Coronary artery (tissue), 2 donors: Measurements from ENCODE around the gene PLPP6.
A peak's percentile ranks its signal among the peaks of the same experiment; 100 is the strongest.
"Not testable (repeated sequence)": the region's sequence is repeated elsewhere in the genome, so short reads cannot be mapped to it uniquely, and the experiment has no call there.

Experiments used
- DNase-seq: peaks from one replicate; pipeline ENCODE4 v3.0.0-alpha.2; 2017; ENCODE audit warnings: low spot score
- H3K27ac ChIP-seq, 2 donors: fragments of 200-600 bp; sonication (generic); one replicate each; pipeline ENCODE4 v1.5.1; 2016 to 2019
- H3K4me3 ChIP-seq: fragments of 200-600 bp; sonication (generic); 2 replicates; pipeline ENCODE4 v1.5.1; 2016; ENCODE audit warnings: mild to moderate bottlenecking, moderate library complexity
- CTCF ChIP-seq: fragments of 200-600 bp; sonication (generic); IDR thresholded peaks from one replicate; pipeline ENCODE4 v1.5.1; 2019; ENCODE audit warnings: antibody characterized with exemption

The PLPP6 gene

GRCh38 chr9:4642351-4642750 is 19.7 kb upstream of the PLPP6 start:
- no peak for DNase-seq
- Histone ChIP-seq H3K4me3 (no peak overlapping the region), H3K27ac (no peak overlapping the region)
- TF ChIP-seq CTCF, result no peak

- Histone ChIP-seq H3K27ac (no peak overlapping the region), H3K4me3 (no peak overlapping the region)
- no peak for DNase-seq
- TF ChIP-seq CTCF, result no peak
Measured at GRCh38 chr9:4654084-4654483, 8.0 kb upstream of the PLPP6 start.

GRCh38 chr9:4654538-4654937 is 7.6 kb upstream of the PLPP6 start:
- TF ChIP-seq CTCF, result no peak
- no peak for DNase-seq
- H3K4me3 ChIP-seq, result no peak overlapping the region
- H3K27ac ChIP-seq, result no peak overlapping the region

GRCh38 chr9:4656196-4656595 is 5.9 kb upstream of the PLPP6 start:
- H3K27ac ChIP-seq, H3K4me3 ChIP-seq, DNase-seq: not testable (repeated sequence)

- no peak overlapping the region for H3K27ac ChIP-seq
- no peak for TF ChIP-seq CTCF
- H3K4me3 ChIP-seq, result no peak overlapping the region
- no peak for DNase-seq
Measured at GRCh38 chr9:4656621-4657020, 5.5 kb upstream of the PLPP6 start.

- no peak for TF ChIP-seq CTCF
- no peak overlapping the region for H3K27ac ChIP-seq
- H3K4me3 ChIP-seq, result no peak overlapping the region
- no peak for DNase-seq
Measured at GRCh38 chr9:4657426-4658159, 4.5 kb upstream of the PLPP6 start.

- H3K27ac ChIP-seq, DNase-seq, H3K4me3 ChIP-seq: not testable (repeated sequence)
Measured at GRCh38 chr9:4660665-4661064, 1.4 kb upstream of the PLPP6 start.

- no peak for TF ChIP-seq CTCF
- no peak for DNase-seq
- Histone ChIP-seq H3K27ac (peak overlapping the region in 1 of 2 donors; percentile 84), H3K4me3 (no peak overlapping the region)
Measured at GRCh38 chr9:4661165-4661564, 929 bp upstream of the PLPP6 start.
